HepG2 (cell line): Measurements from ENCODE around the gene SMIM41. TPM values are rescaled to one million over a fixed set of nuclear protein-coding genes. Genes with fewer than 3 reads are reported as not detected.
A peak's percentile ranks its signal among the peaks of the same experiment; 100 is the strongest.

ENCODE experiments used
- ADNP ChIP-seq: sonication (generic); formaldehyde crosslinking; IDR thresholded peaks from 2 replicates; pipeline ENCODE4 v1.4.0; 2020; ENCODE audit warnings: missing genetic modification reagents
- ATF5 ChIP-seq: sonication (generic); formaldehyde crosslinking; IDR thresholded peaks from 2 replicates; pipeline ENCODE4 v1.4.0; 2020; ENCODE audit warnings: mild to moderate bottlenecking, low read depth, missing genetic modification reagents
- CREM ChIP-seq, 2 experiments: sonication (generic) in 1 of 2; formaldehyde crosslinking in 1 of 2; IDR thresholded peaks; 2 replicates each; pipeline versions ENCODE4 v1.4.0 to v1.6.1; 2016 to 2020; ENCODE audit warnings: antibody characterized with exemption in 1 of 2, mild to moderate bottlenecking in 1 of 2, missing genetic modification reagents in 1 of 2
- FOXM1 ChIP-seq: sonication (generic); formaldehyde crosslinking; IDR thresholded peaks from 2 replicates; pipeline ENCODE4 v1.5.0; 2020; ENCODE audit warnings: missing genetic modification reagents
- GABPB1 ChIP-seq: IDR thresholded peaks from 2 replicates; pipeline ENCODE4 v1.6.1; 2016; ENCODE audit warnings: mild to moderate bottlenecking, missing genetic modification reagents, moderate library complexity, missing compliant biosample characterization
- NFATC3 ChIP-seq: sonication (generic); formaldehyde crosslinking; IDR thresholded peaks from 2 replicates; pipeline ENCODE4 v1.5.1; 2020; ENCODE audit warnings: mild to moderate bottlenecking, missing genetic modification reagents
- NR3C1 ChIP-seq: sonication (generic); formaldehyde crosslinking; IDR thresholded peaks from 2 replicates; pipeline ENCODE4 v1.4.0; 2020; ENCODE audit warnings: missing genetic modification reagents
- STAG1 ChIP-seq: sonication (generic); formaldehyde crosslinking; IDR thresholded peaks from 2 replicates; pipeline ENCODE4 v1.4.0; 2020; ENCODE audit warnings: missing genetic modification reagents
- TOPORS ChIP-seq: sonication (generic); formaldehyde crosslinking; IDR thresholded peaks from 2 replicates; pipeline ENCODE4 v1.8.0; 2023; ENCODE audit warnings: mild to moderate bottlenecking, missing genetic modification reagents
- YY1 ChIP-seq: IDR thresholded peaks from 2 replicates; pipeline ENCODE4 v1.6.1; 2011; ENCODE audit warnings: low read length, low read depth, moderate library complexity, mild to moderate bottlenecking; ENCODE audit not compliant: insufficient read depth, insufficient replicate concordance
- ZBTB1 ChIP-seq: sonication (generic); formaldehyde crosslinking; IDR thresholded peaks from 2 replicates; pipeline ENCODE4 v1.4.0; 2020; ENCODE audit warnings: missing genetic modification reagents, borderline replicate concordance
- ZBTB37 ChIP-seq: sonication (generic); formaldehyde crosslinking; IDR thresholded peaks from 2 replicates; pipeline ENCODE4 v1.4.0; 2020; ENCODE audit warnings: mild to moderate bottlenecking, missing genetic modification reagents
- ZBTB39 ChIP-seq: sonication (generic); formaldehyde crosslinking; IDR thresholded peaks from 2 replicates; pipeline ENCODE4 v1.5.0; 2020; ENCODE audit warnings: missing genetic modification reagents
- ZNF234 ChIP-seq: sonication (generic); formaldehyde crosslinking; conservative IDR thresholded peaks from 2 replicates; pipeline ENCODE4 v1.5.1; 2020; ENCODE audit warnings: mild to moderate bottlenecking, missing genetic modification reagents
- ZNF282 ChIP-seq: fragments of 450-650 bp; IDR thresholded peaks from 2 replicates; pipeline ENCODE4 v1.6.1; 2018; ENCODE audit not compliant: partially characterized antibody
- ZNF3 ChIP-seq: IDR thresholded peaks from 2 replicates; pipeline ENCODE4 v1.7.0; 2017; ENCODE audit warnings: inconsistent platforms
- ZNF550 ChIP-seq: sonication (generic); formaldehyde crosslinking; IDR thresholded peaks from 2 replicates; pipeline ENCODE4 v1.4.0; 2020; ENCODE audit warnings: mild to moderate bottlenecking, missing genetic modification reagents, borderline replicate concordance
- ZNF562 ChIP-seq: sonication (generic); formaldehyde crosslinking; IDR thresholded peaks from 2 replicates; pipeline ENCODE4 v1.8.0; 2022; ENCODE audit warnings: missing genetic modification reagents, borderline replicate concordance
- ZNF678 ChIP-seq: sonication (generic); formaldehyde crosslinking; IDR thresholded peaks from 2 replicates; pipeline ENCODE4 v1.4.0; 2020; ENCODE audit warnings: mild to moderate bottlenecking, missing genetic modification reagents
- ZNF740 ChIP-seq: sonication (generic); formaldehyde crosslinking; IDR thresholded peaks from 2 replicates; pipeline ENCODE4 v1.4.0; 2020; ENCODE audit warnings: missing genetic modification reagents
- ZNF800 ChIP-seq: sonication (generic); formaldehyde crosslinking; IDR thresholded peaks from 2 replicates; pipeline ENCODE4 v1.4.0; 2020; ENCODE audit warnings: missing genetic modification reagents
- polyA plus RNA-seq, 8 experiments: library from polyadenylated mRNA; depleted of rRNA in 3 of 8; stranded (reverse) in 7 of 8; unstranded in 1 of 8; fragments of >200 nt; fragmentation: Illumina TruSeq in 4 of 8; extraction: Trizol in 4 of 8; gene quantifications; 2 replicates each; pipeline versions ENCODE4 v1.2.1 to v1.2.3, GENCODE V29; 2011 to 2016; ENCODE audit warnings: low read depth in 4 of 8, missing spikeins in 1 of 8, mixed read lengths in 1 of 8; ENCODE audit not compliant: insufficient read depth in 1 of 8
- total RNA-seq, 5 experiments: library from RNA; depleted of rRNA; stranded (reverse); fragments of >200 nt; fragmentation: Illumina TruSeq; extraction: Trizol; gene quantifications; 2 replicates each; pipeline ENCODE4 v1.2.3, GENCODE V29; 2016; ENCODE audit warnings: low read depth in 1 of 5

The SMIM41 gene
- total and polyA plus RNA-seq, 2 of the 13 experiments (the other 11 are each of a cell fraction or from before 2014, with no cell fraction given) = not detected

- TF ChIP-seq ZNF800 (CRISPR knock-in tag) (peak; percentile 32; the same call in 1 of the 2 replicates), ATF5 (CRISPR knock-in tag) (no peak), TOPORS (CRISPR knock-in tag) (0 out of 2 replicates have a peak, but pooled peaks have one; percentile 38), NFATC3 (CRISPR knock-in tag) (no peak), STAG1 (no peak), ZNF740 (CRISPR knock-in tag) (no peak), ZNF234 (CRISPR knock-in tag) (no peak), ZNF3 (CRISPR knock-in tag) (no peak), ZBTB37 (no peak), ZNF562 (CRISPR knock-in tag) (no peak), CREM (IDR thresholded peaks at IDR 0.05) (peak; percentile 75), CREM (CRISPR knock-in tag; IDR thresholded peaks at IDR 0.05) (no peak), NR3C1 (CRISPR knock-in tag) (no peak), ZBTB39 (no peak), ZNF282 (no peak), GABPB1 (CRISPR knock-in tag) (peak; percentile 97), ZBTB1 (CRISPR knock-in tag) (no peak), FOXM1 (CRISPR knock-in tag) (no peak), ADNP (CRISPR knock-in tag) (no peak), ZNF678 (no peak), ZNF550 (peak; percentile 48; the same call in 1 of the 2 replicates), YY1 (peak; percentile 75)
Observed at GRCh38 chr12:52069327-52070184, 9.9 kb upstream of the SMIM41 start, which contains the start of gene ATG101 (continued).
